Stimulated activated CD4-positive, alpha-beta T cell treated with anti-CD3 and anti-CD28 coated beads, TNF-alpha, amount 100 ng/mL, for 1 hour (primary cell): Measurements from ENCODE around the gene CDC16.
"Not testable (repeated sequence)": the region's sequence is repeated elsewhere in the genome, so short reads cannot be mapped to it uniquely, and the experiment has no call there.

ENCODE experiments used
- DNase-seq, 3 donors: peaks; one replicate each; pipeline ENCODE4 v3.0.0-alpha.2; 2020; ENCODE audit warnings: low read depth in 3 of 3, low spot score in 1 of 3

The CDC16 gene, protein sequence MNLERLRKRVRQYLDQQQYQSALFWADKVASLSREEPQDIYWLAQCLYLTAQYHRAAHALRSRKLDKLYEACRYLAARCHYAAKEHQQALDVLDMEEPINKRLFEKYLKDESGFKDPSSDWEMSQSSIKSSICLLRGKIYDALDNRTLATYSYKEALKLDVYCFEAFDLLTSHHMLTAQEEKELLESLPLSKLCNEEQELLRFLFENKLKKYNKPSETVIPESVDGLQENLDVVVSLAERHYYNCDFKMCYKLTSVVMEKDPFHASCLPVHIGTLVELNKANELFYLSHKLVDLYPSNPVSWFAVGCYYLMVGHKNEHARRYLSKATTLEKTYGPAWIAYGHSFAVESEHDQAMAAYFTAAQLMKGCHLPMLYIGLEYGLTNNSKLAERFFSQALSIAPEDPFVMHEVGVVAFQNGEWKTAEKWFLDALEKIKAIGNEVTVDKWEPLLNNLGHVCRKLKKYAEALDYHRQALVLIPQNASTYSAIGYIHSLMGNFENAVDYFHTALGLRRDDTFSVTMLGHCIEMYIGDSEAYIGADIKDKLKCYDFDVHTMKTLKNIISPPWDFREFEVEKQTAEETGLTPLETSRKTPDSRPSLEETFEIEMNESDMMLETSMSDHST

GRCh38 chr13:114234645-114235421 lies at the start of gene CDC16:
CDC16 (plus strand) TSS chr13:114234897; CDS start chr13:114235085, 188 bp downstream.
- DNase-seq = peak; percentile 47 to 86 (median 74)

DNA sequence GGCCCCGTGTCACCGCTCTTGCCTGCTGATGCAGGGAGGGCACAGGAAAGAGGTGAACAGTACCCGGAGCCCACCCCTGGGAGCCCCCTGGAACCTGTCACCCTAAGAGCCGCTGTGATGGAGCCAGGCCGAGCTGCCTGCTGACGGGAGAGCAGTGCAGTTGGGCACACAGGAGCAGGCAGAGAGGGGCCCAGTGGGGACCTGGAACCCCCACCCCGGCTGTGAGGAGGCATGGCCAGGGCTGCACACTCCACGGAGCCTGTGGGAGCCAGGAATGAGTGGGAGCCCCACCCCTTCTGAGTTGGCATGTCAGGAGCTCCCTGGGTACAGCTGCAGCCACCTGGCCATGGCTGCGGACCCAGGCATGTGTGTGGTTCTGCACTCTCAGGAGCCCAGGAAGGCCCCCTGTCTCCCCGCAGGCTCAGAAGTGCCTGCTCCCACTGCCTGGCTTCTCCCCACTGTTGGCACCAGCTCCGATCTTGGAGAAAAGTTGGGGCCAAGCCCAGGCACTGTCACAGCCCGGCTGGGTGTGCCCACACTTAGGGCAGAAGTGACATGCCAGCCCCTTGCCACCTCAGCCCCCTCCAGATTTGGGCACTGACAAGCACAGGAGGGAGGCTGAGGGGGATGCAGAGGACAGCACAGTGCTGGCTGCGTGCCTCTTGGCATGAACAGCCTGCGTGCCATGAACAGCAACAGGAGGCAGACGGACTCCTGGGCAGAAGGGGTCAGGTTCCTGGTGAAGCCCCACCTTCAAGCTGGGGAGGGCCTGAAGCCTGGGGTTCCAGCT lies 49.3 kb upstream of the CDC16 start:
- no peak for DNase-seq

GRCh38 chr13:114194853-114195252 lies 39.8 kb upstream of the CDC16 start:
- DNase-seq = no peak

DNA sequence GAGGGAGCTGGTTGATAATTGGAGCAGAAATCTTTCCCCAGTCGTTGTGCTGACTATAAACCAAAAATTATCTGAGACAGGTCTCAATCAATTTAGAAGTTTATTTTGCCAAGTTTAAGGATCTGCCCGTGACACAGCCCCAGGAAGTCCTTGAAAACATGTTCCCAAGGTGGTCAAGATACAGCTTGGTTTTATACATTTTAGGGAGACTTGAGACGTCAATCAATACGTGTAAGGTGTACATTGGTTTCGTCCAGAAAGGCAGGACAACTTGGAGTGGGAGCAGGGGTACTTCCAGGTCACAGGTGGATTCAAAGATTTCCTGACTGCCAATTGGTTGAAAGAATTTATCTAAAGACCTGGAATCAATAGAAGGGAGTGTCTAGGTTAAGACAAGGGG lies 38.1 kb upstream of the CDC16 start:
- no peak for DNase-seq

- DNase-seq = no peak
Measured at GRCh38 chr13:114198556-114198955, 36.1 kb upstream of the CDC16 start.

DNA sequence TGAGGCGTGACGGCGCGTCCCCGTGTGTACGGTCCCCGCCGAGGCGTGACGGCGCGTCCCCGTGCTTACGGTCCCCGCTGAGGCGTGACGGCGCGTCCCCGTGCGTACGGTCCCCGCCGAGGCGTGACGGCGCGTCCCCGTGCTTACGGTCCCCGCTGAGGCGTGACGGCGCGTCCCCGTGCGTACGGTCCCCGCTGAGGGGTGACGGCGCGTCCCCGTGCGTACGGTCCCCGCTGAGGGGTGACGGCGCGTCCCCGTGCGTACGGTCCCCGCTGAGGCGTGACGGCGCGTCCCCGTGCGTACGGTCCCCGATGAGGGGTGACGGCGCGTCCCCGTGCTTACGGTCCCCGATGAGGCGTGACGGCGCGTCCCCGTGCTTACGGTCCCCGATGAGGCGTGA lies 35.2 kb upstream of the CDC16 start:
- DNase-seq = not testable (repeated sequence)

DNA sequence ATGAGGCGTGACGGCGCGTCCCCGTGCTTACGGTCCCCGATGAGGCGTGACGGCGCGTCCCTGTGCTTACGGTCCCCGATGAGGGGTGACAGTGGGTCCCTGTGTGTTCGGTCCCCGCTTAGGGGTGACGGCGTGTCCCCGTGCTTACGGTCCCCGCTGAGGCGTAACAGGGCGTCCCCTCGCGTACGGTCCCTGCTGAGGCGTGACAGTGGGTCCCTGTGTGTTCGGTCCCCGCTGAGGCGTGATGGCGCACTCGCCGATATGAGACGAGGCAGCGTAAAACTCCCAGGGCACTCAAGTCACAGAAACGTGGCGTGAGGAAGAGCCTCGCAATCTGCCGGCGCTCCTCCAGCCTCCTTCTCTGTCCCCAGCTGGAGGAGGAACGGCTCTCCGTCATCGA lies 34.7 kb upstream of the CDC16 start:
- no peak for DNase-seq

DNA sequence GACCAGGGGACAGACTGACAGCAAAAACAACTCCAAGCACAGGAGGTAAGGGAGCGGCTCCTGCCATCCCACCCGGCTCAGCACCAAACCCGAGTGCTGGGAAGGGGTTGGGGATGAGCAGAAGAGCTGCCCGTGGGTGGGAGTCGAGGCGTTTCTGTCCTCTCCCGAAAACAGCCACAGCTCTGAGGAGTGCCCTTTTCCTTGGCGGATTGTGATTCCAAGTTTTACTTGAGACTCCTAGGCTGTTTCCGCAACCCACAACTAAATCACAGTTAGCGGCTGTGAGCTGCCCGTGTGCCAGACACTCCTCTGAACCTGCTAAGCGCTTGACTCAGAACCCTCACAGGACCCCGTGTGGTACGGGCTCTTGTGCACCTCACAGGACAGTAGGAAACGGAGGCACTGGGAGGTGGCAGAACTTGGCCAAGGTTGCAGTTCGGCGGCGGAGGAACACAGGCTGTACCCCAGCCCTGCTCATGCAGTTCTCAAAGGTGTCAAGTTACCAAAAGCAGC lies 34.2 kb upstream of the CDC16 start:
- DNase-seq = no peak

GRCh38 chr13:114202581-114202980 lies 32.1 kb upstream of the CDC16 start:
- DNase-seq = no peak

GRCh38 chr13:114203536-114203935 lies 31.2 kb upstream of the CDC16 start:
- peak in 1 of 3 donors; percentile 9 for DNase-seq

- no peak for DNase-seq
Measured at GRCh38 chr13:114204894-114205293, 29.8 kb upstream of the CDC16 start.

DNA sequence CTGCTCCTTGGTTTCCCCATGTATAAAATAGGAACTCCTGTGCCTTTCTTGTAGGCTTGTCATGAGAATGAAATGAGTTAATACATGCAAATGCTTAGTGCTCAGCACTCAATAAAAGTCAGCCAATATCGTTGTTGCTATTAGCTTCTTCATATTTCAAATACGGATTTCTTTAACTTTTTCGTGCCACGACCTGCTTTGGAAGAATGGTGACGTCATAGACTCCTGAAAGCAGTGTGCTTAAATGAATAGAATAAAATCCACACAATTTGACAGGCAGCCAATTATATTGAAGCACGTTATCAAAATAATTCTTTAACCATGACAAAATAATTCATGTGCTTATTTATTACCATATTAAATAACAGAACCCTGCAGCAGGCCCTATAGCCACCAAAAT lies 26.6 kb upstream of the CDC16 start:
- no peak for DNase-seq

DNA sequence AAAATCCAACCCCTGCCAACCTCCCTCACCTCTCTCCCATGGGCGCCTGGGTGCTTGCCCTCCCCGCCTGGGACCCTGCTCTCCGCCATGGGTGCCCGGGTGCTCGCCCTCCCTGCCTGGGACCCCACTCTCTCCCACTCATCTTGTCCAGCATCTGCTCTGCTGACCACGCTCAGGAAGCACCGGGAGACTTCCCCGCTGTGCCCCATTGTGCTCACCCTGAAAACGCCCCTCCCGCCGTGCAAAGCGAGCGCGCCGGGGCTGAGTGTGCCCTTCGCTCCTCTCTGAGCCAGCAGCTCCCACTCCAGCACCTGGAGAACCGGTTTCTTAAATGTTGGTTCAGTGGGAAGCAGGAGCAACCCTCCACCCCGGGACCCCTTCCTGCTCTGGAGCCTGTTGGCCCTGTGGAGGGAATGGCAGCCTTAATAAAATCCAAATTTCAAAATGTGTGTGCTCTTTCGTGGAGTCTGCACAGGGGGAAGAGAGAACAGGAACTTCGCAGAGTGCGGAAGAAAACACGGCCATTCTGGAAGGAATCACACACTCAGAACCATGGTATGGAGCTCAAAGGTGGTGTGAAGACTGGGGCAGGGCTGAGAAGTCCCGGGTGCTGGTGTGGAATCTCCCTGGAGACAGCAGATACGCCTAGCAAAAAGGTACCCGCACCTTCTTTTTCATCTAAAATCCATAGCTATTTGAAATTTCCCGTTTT lies 23.1 kb upstream of the CDC16 start:
- DNase-seq = no peak

GRCh38 chr13:114212158-114212495 lies 22.6 kb upstream of the CDC16 start:
- no peak for DNase-seq

DNA sequence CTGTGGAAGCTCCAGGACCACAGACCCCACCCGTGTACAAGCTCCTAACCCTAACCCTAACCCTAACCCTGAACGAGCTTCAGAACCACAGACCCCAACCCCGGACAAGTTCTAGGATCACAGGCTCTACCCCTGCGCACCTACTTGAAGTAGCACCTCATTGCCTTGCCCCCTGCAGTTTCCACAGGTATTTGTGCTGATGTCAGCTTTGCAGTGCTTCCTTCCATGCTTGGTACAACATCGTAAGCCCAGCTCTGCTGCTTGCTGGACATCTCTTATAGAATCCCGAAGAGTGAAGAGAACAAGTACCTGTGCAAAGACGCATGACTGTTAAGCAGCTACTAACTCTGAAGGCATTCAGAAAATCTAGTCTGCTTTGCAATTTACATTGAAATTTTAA lies 20.7 kb upstream of the CDC16 start:
- DNase-seq = no peak

DNA sequence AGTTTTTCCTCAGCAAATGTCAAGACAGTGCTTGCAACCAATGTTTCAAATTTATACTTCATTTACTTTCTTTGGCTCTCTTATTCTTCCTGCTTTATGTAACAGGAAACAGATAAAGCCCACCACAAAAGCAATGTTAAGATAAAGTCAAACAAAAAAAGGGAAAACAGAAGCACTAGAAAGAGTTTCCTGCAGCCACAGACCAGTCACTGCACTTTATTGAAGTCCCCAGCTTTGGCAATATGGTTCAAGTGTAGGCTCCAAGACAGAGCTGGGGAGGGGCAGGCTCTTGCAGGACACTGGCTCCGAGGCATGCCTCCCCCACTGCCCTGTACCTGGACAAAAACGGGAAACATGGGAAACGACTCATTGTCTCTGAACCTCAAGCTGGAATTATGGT lies 15.3 kb upstream of the CDC16 start:
- DNase-seq = no peak

DNA sequence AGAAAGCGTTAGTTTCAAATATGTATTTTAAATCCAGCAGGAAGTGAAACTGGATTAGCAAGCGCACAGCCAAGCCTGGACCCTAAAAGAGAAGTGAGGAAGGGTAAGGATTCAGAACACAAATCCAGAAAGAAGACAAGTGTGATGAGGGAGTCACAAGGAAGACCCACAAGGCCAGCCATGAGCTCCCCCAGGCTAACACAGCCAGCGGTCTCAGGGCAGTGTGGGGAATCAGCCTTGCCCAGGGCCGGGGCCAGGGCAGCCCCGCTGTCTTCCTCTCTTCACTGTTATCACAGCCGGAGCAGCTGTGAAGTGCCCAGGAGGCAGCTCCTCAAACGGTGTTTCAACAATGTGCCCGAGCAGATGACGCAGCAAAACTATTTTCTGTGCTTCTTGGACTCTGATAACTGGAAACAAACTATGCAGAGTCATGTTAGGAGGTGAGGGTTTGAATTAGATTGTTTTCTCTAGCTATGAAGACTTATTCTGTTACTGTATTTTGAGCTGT lies 12.2 kb upstream of the CDC16 start:
- DNase-seq = no peak

DNA sequence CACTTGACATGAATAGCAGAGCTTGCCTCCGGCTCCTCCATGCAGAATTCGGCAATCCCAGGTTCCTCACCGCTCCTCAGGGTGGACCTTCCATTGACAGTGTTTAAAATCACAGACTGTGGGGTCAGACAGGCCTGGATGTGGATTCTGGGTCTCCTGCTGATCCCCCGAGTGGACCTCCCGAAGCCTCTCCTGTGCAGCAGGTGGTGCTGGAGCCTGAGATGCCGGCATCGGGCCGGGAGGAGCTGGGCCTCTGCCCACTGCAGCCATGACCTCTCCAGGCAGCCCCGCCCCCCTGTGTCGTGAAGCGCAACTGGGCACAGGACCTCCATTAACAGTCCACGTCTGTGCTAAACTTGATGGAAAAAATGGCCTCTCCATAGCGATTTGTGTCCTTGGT lies 10.5 kb upstream of the CDC16 start:
- DNase-seq = no peak

DNA sequence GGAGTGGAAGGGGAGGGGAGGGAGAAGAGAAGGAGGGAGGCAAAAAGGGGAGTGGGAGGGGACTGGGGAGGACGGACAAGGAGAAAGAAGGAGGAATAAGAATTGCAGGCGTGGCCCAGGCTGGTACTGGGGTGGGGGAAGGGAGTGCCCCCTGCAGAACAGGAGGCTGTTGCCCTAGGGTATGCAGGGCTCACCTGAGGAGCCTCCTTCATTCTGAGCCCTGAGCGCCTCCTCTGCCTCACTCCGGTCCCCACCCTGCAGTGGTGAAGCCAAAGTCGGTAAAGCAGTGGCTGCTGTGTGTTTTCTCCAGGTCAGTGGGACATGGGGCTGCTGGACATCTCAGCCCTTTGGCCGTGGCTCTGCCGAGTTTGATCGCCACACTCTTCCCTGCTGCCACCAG lies 9.1 kb upstream of the CDC16 start:
- no peak for DNase-seq

GRCh38 chr13:114226088-114226487 lies 8.6 kb upstream of the CDC16 start:
- no peak for DNase-seq
